ENCODE results near the gene RTEL1.

Gene RTEL1

GRCh38 chr20:63651942-63652191, 6.2 kb upstream of the RTEL1 start:
- Histone ChIP-seq H2AFZ (peak overlapping the region; percentile 69), H3K9ac (no peak overlapping the region)
- no peak for TF ChIP-seq CTCF (IDR thresholded peaks at IDR 0.05)

GRCh38 chr20:63652192-63652980, 5.7 kb upstream of the RTEL1 start:
- H3K36me3 ChIP-seq (ENCODE audit: control insufficient read depth, insufficient read depth, low read length), result no peaks in the 10 kb centered on the region
- peak overlapping the region; percentile 64 for H3K27ac ChIP-seq
- no peaks in the 10 kb centered on the region for H3K9me3 ChIP-seq (ENCODE audit: control insufficient read depth, low read length)
- peaks cover 4% of the 10 kb centered on the region for H3K79me2 ChIP-seq
- peak overlapping the region; percentile 52 for H3K4me3 ChIP-seq (ENCODE audit: low read depth, low read length)
- H3K4me2 ChIP-seq (ENCODE audit: low read length), result peak overlapping the region; percentile 67
- no peak for TF ChIP-seq CTCF (IDR thresholded peaks at IDR 0.05)
- H3K9ac ChIP-seq, result peak overlapping the region; percentile 19
- H3K4me1 ChIP-seq, result peaks cover 18% of the 10 kb centered on the region
- H2AFZ ChIP-seq, result peak overlapping the region; percentile 69
- no peaks in the 10 kb centered on the region for H3K27me3 ChIP-seq (ENCODE audit: control insufficient read depth, insufficient read depth, low read length)

More at GRCh38 chr20:63651942-63652191, 6.2 kb upstream of the RTEL1 start:
- Histone ChIP-seq H3K4me2 (ENCODE audit: low read length) (peak overlapping the region; percentile 67), H3K4me3 (ENCODE audit: low read depth, low read length) (peak overlapping the region; percentile 52), H3K79me2 (peaks cover 4% of the 10 kb centered on the region), H3K9me3 (ENCODE audit: control insufficient read depth, low read length) (no peaks in the 10 kb centered on the region), H3K27me3 (ENCODE audit: control insufficient read depth, insufficient read depth, low read length) (no peaks in the 10 kb centered on the region), H3K27ac (peak overlapping the region; percentile 64), H3K36me3 (ENCODE audit: control insufficient read depth, insufficient read depth, low read length) (no peaks in the 10 kb centered on the region), H3K4me1 (peaks cover 13% of the 10 kb centered on the region)

- Histone ChIP-seq H2AFZ (peak within 1 kb of the TSS; percentile 88), H3K79me2 (peaks cover 4% of the 10 kb centered on the region), H3K4me2 (ENCODE audit: low read length) (peak within 1 kb of the TSS; percentile 77), H3K9ac (peak within 1 kb of the TSS; percentile 19), H3K27me3 (ENCODE audit: control insufficient read depth, insufficient read depth, low read length) (no peaks in the 10 kb centered on the region), H3K27ac (peak within 1 kb of the TSS; percentile 86), H3K9me3 (ENCODE audit: control insufficient read depth, low read length) (no peaks in the 10 kb centered on the region), H3K4me3 (ENCODE audit: low read depth, low read length) (peak within 1 kb of the TSS; percentile 52), H3K36me3 (ENCODE audit: control insufficient read depth, insufficient read depth, low read length) (no peaks in the 10 kb centered on the region), H3K4me1 (peaks cover 22% of the 10 kb centered on the region)
- TF ChIP-seq CTCF (IDR thresholded peaks at IDR 0.05), result no peak
Observed at GRCh38 chr20:63653041-63653973, 4.8 kb upstream of the RTEL1 start, which contains the start of gene STMN3. Gene STMN3, minus strand, starts transcription at chr20:63653424. Its CDS starts 79 bp downstream, at chr20:63653345.

- peaks cover 8% of the 10 kb centered on the region for H3K79me2 ChIP-seq
- H3K27ac ChIP-seq, result peak overlapping the region; percentile 86
- no peaks in the 10 kb centered on the region for H3K9me3 ChIP-seq (ENCODE audit: control insufficient read depth, low read length)
- H2AFZ ChIP-seq, result peak overlapping the region; percentile 88
- H3K27me3 ChIP-seq (ENCODE audit: control insufficient read depth, insufficient read depth, low read length), result no peaks in the 10 kb centered on the region
- H3K4me1 ChIP-seq, result peaks cover 25% of the 10 kb centered on the region
- H3K9ac ChIP-seq, result no peak overlapping the region
- TF ChIP-seq CTCF (IDR thresholded peaks at IDR 0.05), result no peak
- no peaks in the 10 kb centered on the region for H3K36me3 ChIP-seq (ENCODE audit: control insufficient read depth, insufficient read depth, low read length)
- H3K4me3 ChIP-seq (ENCODE audit: low read depth, low read length), result peak overlapping the region; percentile 42
- peak overlapping the region; percentile 77 for H3K4me2 ChIP-seq (ENCODE audit: low read length)
Observed at GRCh38 chr20:63653974-63654668, 4.0 kb upstream of the RTEL1 start.
